Measurements from ENCODE around the gene CERS4.
"Not testable (repeated sequence)": the region's sequence is repeated elsewhere in the genome, so short reads cannot be mapped to it uniquely, and the experiment has no call there.

CERS4 gene

GRCh38 chr19:8240274-8241229, 31.4 kb downstream of the CERS4 start:
- DNase-seq (ENCODE audit: insufficient read length, low spot score) (peak; percentile 99), FAIRE-seq (peak; percentile 96)

- FAIRE-seq = no peak
- no peak for DNase-seq (ENCODE audit: insufficient read length, low spot score)
These were observed 32.5 kb downstream of the CERS4 start for GRCh38 chr19:8241646-8242045.

GRCh38 chr19:8242211-8242821, 33.1 kb downstream of the CERS4 start:
- no peak for DNase-seq (ENCODE audit: insufficient read length, low spot score)

GRCh38 chr19:8243146-8243545, 34.0 kb downstream of the CERS4 start:
- FAIRE-seq (no peak), DNase-seq (ENCODE audit: insufficient read length, low spot score) (no peak)

More at GRCh38 chr19:8242211-8242821, 33.1 kb downstream of the CERS4 start:
- FAIRE-seq = no peak

- FAIRE-seq (no peak), DNase-seq (ENCODE audit: insufficient read length, low spot score) (no peak)
These were observed 35.3 kb downstream of the CERS4 start for GRCh38 chr19:8244442-8244841.

- FAIRE-seq = no peak
These were observed 37.0 kb downstream of the CERS4 start for GRCh38 chr19:8245869-8246835.

GRCh38 chr19:8247129-8247890, 38.1 kb downstream of the CERS4 start:
- FAIRE-seq = not testable (repeated sequence)

More at GRCh38 chr19:8245869-8246835, 37.0 kb downstream of the CERS4 start:
- DNase-seq (ENCODE audit: insufficient read length, low spot score) = no peak

GRCh38 chr19:8248348-8249328, 39.5 kb downstream of the CERS4 start:
- DNase-seq (ENCODE audit: insufficient read length, low spot score) (no peak), FAIRE-seq (peak; percentile 93)

More at GRCh38 chr19:8247129-8247890, 38.1 kb downstream of the CERS4 start:
- DNase-seq (ENCODE audit: insufficient read length, low spot score) = not testable (repeated sequence)

GRCh38 chr19:8250596-8250995, 41.4 kb downstream of the CERS4 start:
- no peak for DNase-seq (ENCODE audit: insufficient read length, low spot score)
- FAIRE-seq = no peak

GRCh38 chr19:8251025-8251472, 41.9 kb downstream of the CERS4 start:
- FAIRE-seq (no peak), DNase-seq (ENCODE audit: insufficient read length, low spot score) (no peak)

GRCh38 chr19:8252922-8253589, 43.9 kb downstream of the CERS4 start:
- DNase-seq (ENCODE audit: insufficient read length, low spot score) = peak; percentile 90
- FAIRE-seq = peak; percentile 77

- FAIRE-seq (no peak), DNase-seq (ENCODE audit: insufficient read length, low spot score) (no peak)
These were observed 44.5 kb downstream of the CERS4 start for GRCh38 chr19:8253678-8254077.

- DNase-seq (ENCODE audit: insufficient read length, low spot score) = no peak
- FAIRE-seq = no peak
These were observed 45.3 kb downstream of the CERS4 start for GRCh38 chr19:8254286-8255001.

GRCh38 chr19:8255426-8256125, 46.4 kb downstream of the CERS4 start:
- FAIRE-seq (peak; percentile 36), DNase-seq (ENCODE audit: insufficient read length, low spot score) (no peak)

- DNase-seq (ENCODE audit: insufficient read length, low spot score) (no peak), FAIRE-seq (no peak)
These were observed 47.3 kb downstream of the CERS4 start for GRCh38 chr19:8256276-8257051.

- FAIRE-seq = no peak
- DNase-seq (ENCODE audit: insufficient read length, low spot score) = no peak
These were observed 47.9 kb downstream of the CERS4 start for GRCh38 chr19:8257052-8257443.

Data from HTR-8/SVneo (cell line).